ENCODE results near the gene PDPR.

- no peak for TF ChIP-seq CTCF (IDR thresholded peaks at IDR 0.05; ENCODE audit: low read depth, low read length)
- TF ChIP-seq MAX (IDR thresholded peaks at IDR 0.05; ENCODE audit: low read depth, low read length), result no peak
- TF ChIP-seq POLR2A (IDR thresholded peaks at IDR 0.05; ENCODE audit: extremely low read depth, insufficient read length), result no peak
Measured at GRCh38 chr16:70156207-70156978, 42.3 kb downstream of the PDPR start.

Measured in NB4 (cell line).